Left forelimb (tissue), 1 donor: ENCODE measurements around the gene GPR15LG.
"Not testable (repeated sequence)": the region's sequence is repeated elsewhere in the genome, so short reads cannot be mapped to it uniquely, and the experiment has no call there.

Source experiments
- DNase-seq: peaks from one replicate; pipeline ENCODE4 v3.0.0-alpha.2; 2018; ENCODE audit warnings: low spot score

The GPR15LG gene

GRCh38 chr10:84166620-84167288, 6.8 kb upstream of the GPR15LG start:
- no peak for DNase-seq

DNA sequence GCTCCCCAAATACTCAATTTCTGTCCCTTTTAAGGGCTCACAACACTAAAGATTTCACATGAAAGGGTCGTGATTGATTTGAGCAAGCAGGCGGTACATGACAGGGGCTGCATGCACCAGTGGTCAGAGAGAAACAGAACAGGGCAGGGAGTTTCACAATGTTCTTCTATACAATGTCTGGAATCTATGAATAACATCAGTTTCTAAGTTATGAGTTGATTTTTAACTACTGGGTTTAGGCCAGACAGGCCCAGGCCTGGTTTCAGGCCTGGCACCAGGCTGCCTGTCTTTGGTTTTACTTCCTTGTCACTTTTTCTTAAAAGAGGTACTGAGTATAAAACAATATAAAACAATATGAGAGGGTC, 6.3 kb upstream of the GPR15LG start:
- DNase-seq = not testable (repeated sequence)

DNA sequence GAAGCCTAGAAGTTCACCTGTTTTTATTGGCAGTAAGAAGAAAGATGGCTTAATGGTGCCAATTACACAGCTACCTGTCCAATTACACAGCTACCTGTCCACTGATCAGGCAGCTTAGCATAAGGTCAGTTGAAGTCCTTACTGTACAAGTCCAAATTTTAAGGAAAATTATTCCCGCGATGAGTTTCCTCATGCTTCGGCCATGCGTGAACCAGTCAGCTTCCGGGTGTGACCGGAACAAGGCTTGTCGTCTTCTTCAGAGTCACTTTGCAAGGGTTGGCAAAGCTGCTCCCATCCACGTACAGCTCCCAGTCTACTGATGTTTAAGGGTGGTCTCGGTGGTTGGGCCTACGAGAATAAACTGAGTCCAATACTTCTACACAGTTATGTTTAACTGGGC, 5.2 kb upstream of the GPR15LG start:
- not testable (repeated sequence) for DNase-seq

- DNase-seq = not testable (repeated sequence)
Observed at GRCh38 chr10:84171237-84171636, 2.4 kb upstream of the GPR15LG start.

- DNase-seq = not testable (repeated sequence)
Observed at GRCh38 chr10:84171700-84172466, 1.7 kb upstream of the GPR15LG start.

GRCh38 chr10:84172467-84173356, 889 bp upstream of the GPR15LG start:
- DNase-seq = no peak

- DNase-seq = no peak
Observed at GRCh38 chr10:84175436-84175835, 1.8 kb downstream of the GPR15LG start.

DNA sequence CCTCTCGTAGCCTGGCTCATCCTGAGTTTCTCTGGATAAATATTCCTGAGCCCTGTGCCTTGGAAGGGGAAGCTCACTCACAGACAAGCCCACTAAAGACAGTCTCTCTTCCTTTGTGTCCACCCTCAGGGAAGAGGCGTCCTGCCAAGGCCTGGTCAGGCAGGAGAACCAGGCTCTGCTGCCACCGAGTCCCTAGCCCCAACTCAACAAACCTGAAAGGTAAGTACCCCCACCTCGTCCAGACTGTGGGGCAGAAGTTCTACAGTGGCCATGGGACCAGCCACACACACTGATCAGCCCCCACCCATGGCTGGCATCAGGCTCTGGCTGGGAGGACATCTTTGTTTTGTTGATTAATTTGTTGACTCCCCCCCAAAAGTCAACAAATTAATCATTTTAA, 2.8 kb downstream of the GPR15LG start:
- no peak for DNase-seq

- no peak for DNase-seq
Observed at GRCh38 chr10:84176836-84177474, 3.4 kb downstream of the GPR15LG start.

DNA sequence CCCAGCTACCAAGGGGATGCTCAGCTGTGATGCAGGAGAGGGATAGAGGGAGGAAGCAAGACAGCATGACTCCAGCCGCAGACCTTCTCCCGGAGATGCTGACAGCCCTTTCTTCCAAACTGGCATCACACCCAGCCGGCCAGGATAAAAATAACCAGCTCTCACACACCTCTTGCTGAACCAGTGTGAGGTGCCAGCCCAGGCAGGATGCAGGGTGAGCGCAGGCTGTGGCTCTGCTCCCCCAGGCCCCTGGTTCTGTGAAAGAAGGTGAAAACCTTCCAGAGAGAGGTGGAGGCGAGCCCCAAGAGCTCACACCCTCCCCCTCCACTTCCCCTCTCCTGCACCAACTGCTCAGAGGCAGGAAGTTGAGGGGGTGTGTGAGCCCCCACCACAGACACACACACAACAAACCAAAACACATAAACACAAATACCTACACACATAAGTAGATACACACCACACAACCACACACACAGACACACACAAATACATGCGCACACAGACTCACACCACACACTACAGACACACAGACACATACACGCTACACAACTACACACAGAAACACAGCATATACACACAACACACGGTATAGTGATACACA, 4.0 kb downstream of the GPR15LG start:
- DNase-seq = no peak

GRCh38 chr10:84178160-84178609, 4.6 kb downstream of the GPR15LG start:
- DNase-seq = no peak

GRCh38 chr10:84179059-84179710, 5.6 kb downstream of the GPR15LG start:
- no peak for DNase-seq

GRCh38 chr10:84180386-84180785, 6.8 kb downstream of the GPR15LG start:
- not testable (repeated sequence) for DNase-seq

- no peak for DNase-seq
Observed at GRCh38 chr10:84181631-84182030, 8.0 kb downstream of the GPR15LG start.

DNA sequence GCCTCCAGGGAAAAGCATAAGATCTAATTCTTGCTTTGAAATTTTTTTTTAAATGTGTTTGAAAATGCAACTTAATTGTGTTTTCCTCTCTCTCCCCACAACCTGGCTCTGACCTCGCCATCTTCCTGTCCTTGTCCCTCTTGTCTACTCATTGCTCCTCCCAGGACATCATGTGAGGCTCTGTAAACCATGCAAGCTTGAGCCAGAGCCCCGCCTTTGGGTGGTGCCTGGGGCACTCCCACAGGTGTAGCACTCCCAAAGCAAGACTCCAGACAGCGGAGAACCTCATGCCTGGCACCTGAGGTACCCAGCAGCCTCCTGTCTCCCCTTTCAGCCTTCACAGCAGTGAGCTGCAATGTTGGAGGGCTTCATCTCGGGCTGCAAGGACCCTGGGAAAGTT, 10.9 kb downstream of the GPR15LG start:
- DNase-seq = no peak

GRCh38 chr10:84185526-84186175, 12.1 kb downstream of the GPR15LG start:
- no peak for DNase-seq

GRCh38 chr10:84188815-84189214, 15.2 kb downstream of the GPR15LG start:
- no peak for DNase-seq

- no peak for DNase-seq
Observed at GRCh38 chr10:84190621-84191020, 17.0 kb downstream of the GPR15LG start.

GRCh38 chr10:84191106-84191505, 17.5 kb downstream of the GPR15LG start:
- no peak for DNase-seq

DNA sequence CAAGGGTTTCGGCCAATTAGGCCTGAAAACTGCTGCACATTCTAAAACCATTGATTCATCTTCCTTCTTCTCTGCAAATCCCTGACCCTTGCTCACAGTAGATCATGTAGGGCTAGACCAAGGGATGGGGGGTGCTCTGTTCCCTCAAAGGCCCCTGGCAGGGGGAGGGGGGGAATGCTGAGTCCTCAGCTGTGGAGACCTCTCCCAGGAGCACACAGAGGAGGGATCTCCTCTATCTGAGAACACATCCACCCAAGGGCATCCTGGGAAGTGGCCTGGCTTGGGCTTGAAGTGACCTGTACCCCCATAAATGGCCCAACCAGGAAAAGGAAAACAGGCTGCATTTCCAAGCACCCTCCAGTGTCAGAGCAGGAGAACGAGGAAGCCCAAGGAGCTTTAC, 19.7 kb downstream of the GPR15LG start:
- no peak for DNase-seq
